SK-N-SH treated with all-trans-retinoic acid at 6 μM for 48 hours (cell line): ENCODE data around the gene CELF5.

Experiments
- ATAC-seq: fragments of 200-7000 bp; cut with Tn5 transposase; 3 replicates; pipeline ENCODE4 v1.9.1; 2020; ENCODE audit warnings: mild to moderate bottlenecking, moderate library complexity
- ARNTL ChIP-seq: fragments of 450-650 bp; formaldehyde crosslinking; IDR thresholded peaks from 2 replicates; pipeline ENCODE4 v1.5.0; 2020; ENCODE audit warnings: low read depth, mild to moderate bottlenecking, moderate library complexity, borderline replicate concordance
- BACH2 ChIP-seq: fragments of 250-450 bp; sonication (Bioruptor Pico); IDR thresholded peaks from 2 replicates; pipeline ENCODE4 v1.9.0; 2021; ENCODE audit warnings: mild to moderate bottlenecking, borderline replicate concordance
- CREB5 ChIP-seq: fragments of 250-450 bp; sonication (Bioruptor Pico); IDR thresholded peaks from 2 replicates; pipeline ENCODE4 v1.5.1; 2020; ENCODE audit warnings: low read depth, mild to moderate bottlenecking, moderate library complexity
- GLIS3 ChIP-seq: fragments of 250-450 bp; sonication (Bioruptor Pico); IDR thresholded peaks from 2 replicates; pipeline ENCODE4 v1.5.0; 2020; ENCODE audit warnings: mild to moderate bottlenecking, moderate library complexity
- ISL1 ChIP-seq: fragments of 250-450 bp; sonication (Bioruptor Pico); IDR thresholded peaks from 2 replicates; pipeline ENCODE4 v2.1.2; 2022; ENCODE audit warnings: mild to moderate bottlenecking, moderate library complexity
- OSR1 ChIP-seq: fragments of 250-450 bp; sonication (Bioruptor Pico); IDR thresholded peaks from 2 replicates; pipeline ENCODE4 v1.8.0; 2022; ENCODE audit warnings: moderate library complexity, mild to moderate bottlenecking, inconsistent platforms
- SNAI2 ChIP-seq: fragments of 250-450 bp; sonication (Bioruptor Pico); IDR thresholded peaks from 2 replicates; pipeline ENCODE4 v1.5.0; 2020; ENCODE audit warnings: mild to moderate bottlenecking, moderate library complexity
- TCF4 ChIP-seq: fragments of 250-450 bp; sonication (Bioruptor Pico); IDR thresholded peaks from 2 replicates; pipeline ENCODE4 v1.8.0; 2021; ENCODE audit warnings: mild to moderate bottlenecking, moderate library complexity, borderline replicate concordance
- TOX ChIP-seq: fragments of 250-450 bp; sonication (Bioruptor Pico); IDR thresholded peaks from 2 replicates; pipeline ENCODE4 v1.8.0; 2021; ENCODE audit warnings: mild to moderate bottlenecking, moderate library complexity, borderline replicate concordance
- ZNF565 ChIP-seq: fragments of 450-650 bp; formaldehyde crosslinking; conservative IDR thresholded peaks from 2 replicates; pipeline ENCODE4 v1.5.0; 2020; ENCODE audit warnings: low read depth, mild to moderate bottlenecking, moderate library complexity
- ZNF8 ChIP-seq: fragments of 450-650 bp; formaldehyde crosslinking; IDR thresholded peaks from 2 replicates; pipeline ENCODE4 v1.5.0; 2020; ENCODE audit warnings: mild to moderate bottlenecking, moderate library complexity
- TF ChIP-seq, protein P1 (sequence below): fragments of 250-450 bp; sonication (Bioruptor Pico); IDR thresholded peaks from 2 replicates; pipeline ENCODE4 v1.5.0; 2020; ENCODE audit warnings: mild to moderate bottlenecking, moderate library complexity
- TF ChIP-seq, protein P2 (sequence below): fragments of 250-450 bp; sonication (Bioruptor Pico); IDR thresholded peaks from 2 replicates; pipeline ENCODE4 v1.5.1; 2021; ENCODE audit warnings: mild to moderate bottlenecking, moderate library complexity
- TF ChIP-seq, protein P3 (sequence below): fragments of 250-450 bp; sonication (Bioruptor Pico); IDR thresholded peaks from 2 replicates; pipeline ENCODE4 v1.8.0; 2020; ENCODE audit warnings: mild to moderate bottlenecking, moderate library complexity, borderline replicate concordance

CELF5 gene

DNA sequence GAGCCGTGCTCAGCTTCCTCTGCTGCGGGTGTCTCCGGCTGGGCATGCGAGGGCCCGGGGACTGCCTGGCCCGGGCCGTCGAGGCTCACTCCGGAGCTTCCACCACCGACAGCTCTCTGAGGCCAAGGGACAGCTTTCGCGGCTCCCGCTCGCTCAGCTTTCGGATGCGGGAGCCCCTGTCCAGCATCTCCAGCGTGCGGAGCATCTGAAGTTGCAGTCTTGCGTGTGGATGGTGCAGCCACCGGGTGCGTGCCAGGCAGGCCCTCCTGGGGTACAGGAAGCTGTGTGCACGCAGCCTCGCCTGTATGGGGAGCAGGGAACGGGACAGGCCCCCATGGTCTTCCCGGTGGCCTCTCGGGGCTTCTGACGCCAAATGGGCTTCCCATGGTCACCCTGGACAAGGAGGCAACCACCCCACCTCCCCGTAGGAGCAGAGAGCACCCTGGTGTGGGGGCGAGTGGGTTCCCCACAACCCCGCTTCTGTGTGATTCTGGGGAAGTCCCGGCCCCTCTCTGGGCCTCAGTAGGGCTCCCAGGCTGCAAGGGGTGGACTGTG is 44.6 kb upstream of the CELF5 start (continued):
- no peak for TF ChIP-seq ZNF565 (CRISPR knock-in tag)
- no peak for TF ChIP-seq TOX (CRISPR knock-in tag)

DNA sequence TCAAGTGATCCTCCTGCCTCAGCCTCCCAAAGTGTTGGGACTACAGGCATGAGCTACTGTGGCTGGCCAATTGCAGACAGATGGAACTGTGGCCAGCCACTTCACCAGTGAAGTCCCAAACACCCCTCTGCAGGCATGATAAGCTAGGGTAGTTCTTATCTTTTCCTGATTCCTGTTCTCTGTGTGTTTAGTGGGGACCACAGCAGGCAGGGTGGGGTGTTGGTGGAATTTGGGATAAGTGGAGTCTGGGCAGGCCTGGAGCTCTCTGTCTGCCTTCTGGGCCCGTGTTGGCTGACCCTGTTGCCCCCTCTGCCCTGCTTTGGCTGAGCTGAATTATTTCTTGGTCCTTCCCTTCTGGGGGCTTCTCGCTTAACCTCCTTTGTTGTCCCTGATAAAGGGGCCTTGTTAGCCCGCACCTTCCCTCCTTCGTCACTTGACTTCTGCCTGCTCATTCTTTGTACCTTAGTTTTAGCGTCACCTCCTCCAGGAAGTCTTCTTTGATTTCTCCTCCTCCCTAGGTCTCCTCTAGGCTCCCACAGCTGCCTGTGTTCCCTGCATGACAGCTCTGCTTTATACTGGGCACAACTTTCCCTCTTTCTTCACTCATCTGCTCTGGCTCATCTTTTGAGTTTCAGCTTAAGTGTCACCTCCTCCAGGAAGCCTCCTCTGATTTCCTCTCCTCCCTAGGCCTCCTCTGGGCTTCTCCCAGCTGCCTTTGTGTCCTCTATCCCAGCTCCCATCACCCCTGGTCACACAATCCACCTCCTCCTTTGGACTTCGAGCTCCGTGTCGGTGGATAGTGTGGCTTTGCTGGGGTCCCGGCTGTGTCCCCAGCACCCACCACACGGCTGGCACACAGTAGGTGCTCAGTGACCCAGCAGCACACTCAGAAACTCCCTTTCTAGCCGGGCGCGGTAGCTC is 40.5 kb upstream of the CELF5 start:
- TF ChIP-seq GLIS3, result no peak
- TF ChIP-seq OSR1 (CRISPR knock-in tag), result no peak
- no peak for TF ChIP-seq TOX (CRISPR knock-in tag)
- no peak for TF ChIP-seq ISL1 (CRISPR knock-in tag)
- TF ChIP-seq BACH2, result no peak
- TF ChIP-seq TCF4 (CRISPR knock-in tag), result no peak
- ATAC-seq, result no peak

DNA sequence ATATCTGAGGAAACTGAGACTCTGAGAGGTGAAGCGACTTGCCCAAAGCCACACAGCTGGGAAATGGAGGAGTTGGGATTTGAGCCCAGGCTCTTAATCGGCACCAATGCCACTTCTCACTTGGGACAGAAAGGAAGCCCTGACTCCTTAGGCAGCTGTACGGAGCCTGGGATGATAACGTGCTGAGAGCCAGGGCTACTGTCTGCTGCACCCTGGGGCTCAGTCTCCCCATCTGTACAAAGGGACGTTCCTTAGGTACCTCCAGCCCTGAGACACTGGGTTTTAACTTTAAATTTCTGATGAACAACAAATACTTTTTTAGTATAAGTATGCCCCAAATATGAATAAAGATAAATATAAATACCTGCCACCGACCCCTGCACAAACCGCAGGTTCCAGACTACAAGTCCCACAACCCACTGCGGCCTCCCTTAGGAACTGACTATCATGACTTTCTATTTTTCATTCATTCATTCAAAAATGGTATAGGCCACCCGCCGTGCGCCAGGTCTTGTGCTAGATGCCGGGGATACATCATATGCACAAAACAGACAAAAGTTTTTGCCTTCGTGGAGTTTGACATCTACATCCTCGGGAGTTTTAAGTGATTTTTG is 39.5 kb upstream of the CELF5 start:
- TF ChIP-seq TCF4 (CRISPR knock-in tag) (no peak), OSR1 (CRISPR knock-in tag) (no peak), ARNTL (no peak)
- TF ChIP-seq, protein P1, sequence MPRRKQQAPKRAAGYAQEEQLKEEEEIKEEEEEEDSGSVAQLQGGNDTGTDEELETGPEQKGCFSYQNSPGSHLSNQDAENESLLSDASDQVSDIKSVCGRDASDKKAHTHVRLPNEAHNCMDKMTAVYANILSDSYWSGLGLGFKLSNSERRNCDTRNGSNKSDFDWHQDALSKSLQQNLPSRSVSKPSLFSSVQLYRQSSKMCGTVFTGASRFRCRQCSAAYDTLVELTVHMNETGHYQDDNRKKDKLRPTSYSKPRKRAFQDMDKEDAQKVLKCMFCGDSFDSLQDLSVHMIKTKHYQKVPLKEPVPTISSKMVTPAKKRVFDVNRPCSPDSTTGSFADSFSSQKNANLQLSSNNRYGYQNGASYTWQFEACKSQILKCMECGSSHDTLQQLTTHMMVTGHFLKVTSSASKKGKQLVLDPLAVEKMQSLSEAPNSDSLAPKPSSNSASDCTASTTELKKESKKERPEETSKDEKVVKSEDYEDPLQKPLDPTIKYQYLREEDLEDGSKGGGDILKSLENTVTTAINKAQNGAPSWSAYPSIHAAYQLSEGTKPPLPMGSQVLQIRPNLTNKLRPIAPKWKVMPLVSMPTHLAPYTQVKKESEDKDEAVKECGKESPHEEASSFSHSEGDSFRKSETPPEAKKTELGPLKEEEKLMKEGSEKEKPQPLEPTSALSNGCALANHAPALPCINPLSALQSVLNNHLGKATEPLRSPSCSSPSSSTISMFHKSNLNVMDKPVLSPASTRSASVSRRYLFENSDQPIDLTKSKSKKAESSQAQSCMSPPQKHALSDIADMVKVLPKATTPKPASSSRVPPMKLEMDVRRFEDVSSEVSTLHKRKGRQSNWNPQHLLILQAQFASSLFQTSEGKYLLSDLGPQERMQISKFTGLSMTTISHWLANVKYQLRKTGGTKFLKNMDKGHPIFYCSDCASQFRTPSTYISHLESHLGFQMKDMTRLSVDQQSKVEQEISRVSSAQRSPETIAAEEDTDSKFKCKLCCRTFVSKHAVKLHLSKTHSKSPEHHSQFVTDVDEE (CRISPR knock-in tag), result no peak
- TF ChIP-seq, protein P2, sequence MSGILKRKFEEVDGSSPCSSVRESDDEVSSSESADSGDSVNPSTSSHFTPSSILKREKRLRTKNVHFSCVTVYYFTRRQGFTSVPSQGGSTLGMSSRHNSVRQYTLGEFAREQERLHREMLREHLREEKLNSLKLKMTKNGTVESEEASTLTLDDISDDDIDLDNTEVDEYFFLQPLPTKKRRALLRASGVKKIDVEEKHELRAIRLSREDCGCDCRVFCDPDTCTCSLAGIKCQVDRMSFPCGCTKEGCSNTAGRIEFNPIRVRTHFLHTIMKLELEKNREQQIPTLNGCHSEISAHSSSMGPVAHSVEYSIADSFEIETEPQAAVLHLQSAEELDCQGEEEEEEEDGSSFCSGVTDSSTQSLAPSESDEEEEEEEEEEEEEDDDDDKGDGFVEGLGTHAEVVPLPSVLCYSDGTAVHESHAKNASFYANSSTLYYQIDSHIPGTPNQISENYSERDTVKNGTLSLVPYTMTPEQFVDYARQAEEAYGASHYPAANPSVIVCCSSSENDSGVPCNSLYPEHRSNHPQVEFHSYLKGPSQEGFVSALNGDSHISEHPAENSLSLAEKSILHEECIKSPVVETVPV, result no peak
- peak; percentile 73 for ATAC-seq

GRCh38 chr19:3185461-3186159 is 38.9 kb upstream of the CELF5 start, which contains the start of gene NCLN:
TSS of gene NCLN (plus strand) at chr19:3185930. CDS start at chr19:3186031, 101 bp downstream.
- 0 out of 2 replicates have a peak, but pooled peaks have one; percentile 15 for TF ChIP-seq SNAI2
- TF ChIP-seq, protein P1 (CRISPR knock-in tag), result no peak
- ATAC-seq, result peak; percentile 93

- TF ChIP-seq, protein P2, result no peak
- TF ChIP-seq ZNF8 (no peak), CREB5 (CRISPR knock-in tag) (no peak), SNAI2 (no peak), ZNF565 (CRISPR knock-in tag) (no peak)
- TF ChIP-seq, protein P3, sequence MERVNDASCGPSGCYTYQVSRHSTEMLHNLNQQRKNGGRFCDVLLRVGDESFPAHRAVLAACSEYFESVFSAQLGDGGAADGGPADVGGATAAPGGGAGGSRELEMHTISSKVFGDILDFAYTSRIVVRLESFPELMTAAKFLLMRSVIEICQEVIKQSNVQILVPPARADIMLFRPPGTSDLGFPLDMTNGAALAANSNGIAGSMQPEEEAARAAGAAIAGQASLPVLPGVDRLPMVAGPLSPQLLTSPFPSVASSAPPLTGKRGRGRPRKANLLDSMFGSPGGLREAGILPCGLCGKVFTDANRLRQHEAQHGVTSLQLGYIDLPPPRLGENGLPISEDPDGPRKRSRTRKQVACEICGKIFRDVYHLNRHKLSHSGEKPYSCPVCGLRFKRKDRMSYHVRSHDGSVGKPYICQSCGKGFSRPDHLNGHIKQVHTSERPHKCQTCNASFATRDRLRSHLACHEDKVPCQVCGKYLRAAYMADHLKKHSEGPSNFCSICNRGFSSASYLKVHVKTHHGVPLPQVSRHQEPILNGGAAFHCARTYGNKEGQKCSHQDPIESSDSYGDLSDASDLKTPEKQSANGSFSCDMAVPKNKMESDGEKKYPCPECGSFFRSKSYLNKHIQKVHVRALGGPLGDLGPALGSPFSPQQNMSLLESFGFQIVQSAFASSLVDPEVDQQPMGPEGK, result no peak
- ATAC-seq, result peak; percentile 34
These were observed 38.2 kb upstream of the CELF5 start for GRCh38 chr19:3186160-3186688.
